ENCODE measurements around the gene PAFAH1B2.

DNA sequence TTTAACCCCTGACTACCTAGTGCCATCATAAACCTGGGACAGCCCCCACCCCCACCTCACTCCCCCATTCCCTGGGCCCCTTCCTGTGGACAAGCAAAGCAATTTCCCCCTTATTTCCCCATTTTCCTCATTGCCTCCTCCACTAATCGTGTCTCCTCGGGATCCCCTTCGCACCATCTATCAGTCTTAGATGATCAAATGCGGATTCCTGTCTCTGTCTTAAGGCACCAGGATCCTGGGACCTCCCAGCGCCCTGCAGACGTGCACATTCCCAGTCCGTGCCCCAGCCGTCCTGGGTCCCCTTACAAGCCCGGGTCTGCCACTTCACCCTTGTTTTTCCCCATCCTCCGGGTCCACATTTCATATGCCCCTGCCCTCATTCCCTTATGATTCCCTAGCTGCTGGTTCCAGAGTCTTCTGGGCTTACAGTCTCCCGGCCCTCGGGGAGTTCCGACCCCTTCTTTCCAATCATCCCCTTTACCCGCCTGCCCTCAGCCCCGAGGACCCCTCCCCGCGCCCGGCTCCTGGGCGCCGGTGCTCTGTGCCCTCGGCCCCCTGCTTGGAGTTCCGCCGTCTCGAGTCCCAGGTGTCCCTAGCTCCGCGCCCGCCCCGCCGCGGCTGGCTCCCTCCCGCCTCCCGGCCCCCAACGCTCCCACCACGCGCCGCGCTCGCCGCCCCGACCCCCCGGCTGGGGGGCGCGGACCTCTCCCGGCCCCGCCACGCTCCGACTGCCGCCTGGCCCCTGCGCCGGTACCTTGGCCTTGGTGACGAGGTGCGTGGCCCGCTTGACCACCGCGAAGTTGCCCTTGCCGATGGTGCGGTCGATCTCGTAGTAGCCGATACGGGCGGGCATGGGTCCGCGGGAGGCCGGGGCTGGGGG, 46.5 kb upstream of the PAFAH1B2 start:
- TF ChIP-seq, protein P1, sequence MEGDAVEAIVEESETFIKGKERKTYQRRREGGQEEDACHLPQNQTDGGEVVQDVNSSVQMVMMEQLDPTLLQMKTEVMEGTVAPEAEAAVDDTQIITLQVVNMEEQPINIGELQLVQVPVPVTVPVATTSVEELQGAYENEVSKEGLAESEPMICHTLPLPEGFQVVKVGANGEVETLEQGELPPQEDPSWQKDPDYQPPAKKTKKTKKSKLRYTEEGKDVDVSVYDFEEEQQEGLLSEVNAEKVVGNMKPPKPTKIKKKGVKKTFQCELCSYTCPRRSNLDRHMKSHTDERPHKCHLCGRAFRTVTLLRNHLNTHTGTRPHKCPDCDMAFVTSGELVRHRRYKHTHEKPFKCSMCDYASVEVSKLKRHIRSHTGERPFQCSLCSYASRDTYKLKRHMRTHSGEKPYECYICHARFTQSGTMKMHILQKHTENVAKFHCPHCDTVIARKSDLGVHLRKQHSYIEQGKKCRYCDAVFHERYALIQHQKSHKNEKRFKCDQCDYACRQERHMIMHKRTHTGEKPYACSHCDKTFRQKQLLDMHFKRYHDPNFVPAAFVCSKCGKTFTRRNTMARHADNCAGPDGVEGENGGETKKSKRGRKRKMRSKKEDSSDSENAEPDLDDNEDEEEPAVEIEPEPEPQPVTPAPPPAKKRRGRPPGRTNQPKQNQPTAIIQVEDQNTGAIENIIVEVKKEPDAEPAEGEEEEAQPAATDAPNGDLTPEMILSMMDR (IDR thresholded peaks at IDR 0.05; ENCODE audit: insufficient read depth, low read length, poor library complexity, severe bottlenecking) = no peak
- no peak for TF ChIP-seq EZH2phosphoT487 (conservative IDR thresholded peaks at IDR 0.05; ENCODE audit: low read length)

Data from SU-DHL-6 (cell line).